GM10847 (cell line): ENCODE measurements around the gene ATL2.

Source experiments
- POLR2A ChIP-seq: IDR thresholded peaks from 2 replicates; pipeline ENCODE4 v1.6.1; 2011; ENCODE audit not compliant: insufficient read length; ENCODE audit errors: extremely low read depth

ATL2 gene

GRCh38 chr2:38266382-38267061, 110.6 kb downstream of the ATL2 start:
- TF ChIP-seq POLR2A = no peak

- TF ChIP-seq POLR2A = no peak
These were observed 111.6 kb downstream of the ATL2 start for GRCh38 chr2:38265461-38265860.

- no peak for TF ChIP-seq POLR2A
These were observed 112.5 kb downstream of the ATL2 start for GRCh38 chr2:38264396-38265221.

- no peak for TF ChIP-seq POLR2A
These were observed 113.8 kb downstream of the ATL2 start for GRCh38 chr2:38263293-38263692.

GRCh38 chr2:38262069-38262871, 114.8 kb downstream of the ATL2 start:
- TF ChIP-seq POLR2A = no peak

- no peak for TF ChIP-seq POLR2A
These were observed 115.5 kb downstream of the ATL2 start for GRCh38 chr2:38261569-38262068.

- TF ChIP-seq POLR2A = no peak
These were observed 116.1 kb downstream of the ATL2 start for GRCh38 chr2:38260972-38261371.

- TF ChIP-seq POLR2A = no peak
These were observed 116.6 kb downstream of the ATL2 start for GRCh38 chr2:38260469-38260868.

- TF ChIP-seq POLR2A = no peak
These were observed 117.8 kb downstream of the ATL2 start for GRCh38 chr2:38259311-38259710.

- TF ChIP-seq POLR2A = no peak
These were observed 120.5 kb downstream of the ATL2 start for GRCh38 chr2:38256610-38257009.

- no peak for TF ChIP-seq POLR2A
These were observed 121.9 kb downstream of the ATL2 start for GRCh38 chr2:38255211-38255610.

- no peak for TF ChIP-seq POLR2A
These were observed 122.3 kb downstream of the ATL2 start for GRCh38 chr2:38254796-38255195.

GRCh38 chr2:38251940-38252339, 125.1 kb downstream of the ATL2 start:
- TF ChIP-seq POLR2A = no peak

- TF ChIP-seq POLR2A = no peak
These were observed 128.4 kb downstream of the ATL2 start for GRCh38 chr2:38248707-38249106.

- no peak for TF ChIP-seq POLR2A
These were observed 128.8 kb downstream of the ATL2 start for GRCh38 chr2:38248255-38248654.
